A549 (cell line): ENCODE measurements around the gene ALPP. TPM values are rescaled to one million over a fixed set of nuclear protein-coding genes. Genes with fewer than 3 reads are reported as not detected.

Experiments used
- ATAC-seq, 2 experiments: fragments of 200-7000 bp in 1 of 2; fragments of >200 bp in 1 of 2; cut with Nextera tagmentation in 1 of 2; cut with Tn5 transposase in 1 of 2; 3 replicates each; pipeline versions ENCODE4 v1.8.0 to v1.9.1; 2018 to 2020; ENCODE audit warnings: mild to moderate bottlenecking in 1 of 2, moderate library complexity in 1 of 2
- CTCF ChIA-PET: fragments of 300-600 bp; sonication (Branson Sonifier 250); formaldehyde crosslinking; extraction: SDS; loops from one replicate; lab custom pipeline; 2021; ENCODE audit warnings: antibody characterized with exemption, inconsistent platforms; lab: Yijun Ruan, JAX
- POLR2A ChIA-PET: fragments of 350-600 bp; formaldehyde crosslinking; extraction: SDS; loops from one replicate; lab custom pipeline; 2021; ENCODE audit warnings: antibody characterized with exemption, inconsistent platforms; lab: Yijun Ruan, JAX
- DNase-seq, 2 experiments: peaks; one replicate each; pipeline versions ENCODE4 v3.0.0 to v3.0.0-alpha.2; 2011 to 2016; ENCODE audit warnings: low read depth in 1 of 2, low spot score in 1 of 2
- FAIRE-seq: peaks from 2 replicates; lab custom pipeline; 2011; peaks lifted over from hg19 to GRCh38; lab: Jason Lieb, UNC
- H3K27ac ChIP-seq, 2 experiments: fragments of >200 bp; sonication (Bioruptor Twin); formaldehyde crosslinking; 3 replicates each; pipeline ENCODE4 v1.5.1; 2016 to 2017
- H3K4me1 ChIP-seq: fragments of >200 bp; sonication (Bioruptor Twin); formaldehyde crosslinking; 3 replicates; pipeline ENCODE4 v1.6.1; 2016
- H3K4me2 ChIP-seq: fragments of >200 bp; sonication (Bioruptor Twin); formaldehyde crosslinking; 3 replicates; pipeline ENCODE4 v1.6.1; 2016
- H3K4me3 ChIP-seq: fragments of >200 bp; sonication (Bioruptor Twin); formaldehyde crosslinking; 3 replicates; pipeline ENCODE4 v1.5.1; 2016
- H3K9me3 ChIP-seq: fragments of >200 bp; sonication (Bioruptor Twin); formaldehyde crosslinking; 3 replicates; pipeline ENCODE4 v1.6.1; 2016
- CBX8 ChIP-seq: fragments of 200-600 bp; sonication (generic); IDR thresholded peaks from 2 replicates; pipeline ENCODE4 v1.6.1; 2016
- CEBPB ChIP-seq, 2 experiments: fragments of >200 bp in 1 of 2; sonication (Bioruptor Twin) in 1 of 2; formaldehyde crosslinking in 1 of 2; IDR thresholded peaks; 2 replicates each; pipeline ENCODE4 v1.6.1; 2012 to 2016
- CHD2 ChIP-seq: fragments of 150-350 bp; IDR thresholded peaks from 2 replicates; pipeline ENCODE4 v1.6.1; 2014; ENCODE audit warnings: low read length; ENCODE audit not compliant: partially characterized antibody
- CHD4 ChIP-seq: fragments of 200-600 bp; sonication (generic); IDR thresholded peaks from 2 replicates; pipeline ENCODE4 v1.6.1; 2016; ENCODE audit warnings: antibody characterized with exemption, mild to moderate bottlenecking, borderline replicate concordance
- EHF ChIP-seq: fragments of 250-450 bp; sonication (Bioruptor Pico); IDR thresholded peaks from 2 replicates; pipeline ENCODE4 v1.5.0; 2020; ENCODE audit warnings: mild to moderate bottlenecking
- EP300 ChIP-seq, 2 experiments: fragments of >200 bp; sonication (Bioruptor Twin); formaldehyde crosslinking; IDR thresholded peaks; 2 replicates in 1 of 2; 3 replicates in 1 of 2; pipeline ENCODE4 v1.6.1; 2016 to 2017
- FOSB ChIP-seq: fragments of 250-450 bp; sonication (Bioruptor Pico); IDR thresholded peaks from 2 replicates; pipeline ENCODE4 v1.5.0; 2020; ENCODE audit warnings: mild to moderate bottlenecking, moderate library complexity
- FOSL2 ChIP-seq, 2 experiments: fragments of 450-650 bp in 1 of 2; fragments of >200 bp in 1 of 2; sonication (Bioruptor Twin) in 1 of 2; formaldehyde crosslinking; IDR thresholded peaks; 2 replicates each; pipeline versions ENCODE4 v1.5.0 to v1.6.1; 2016 to 2020; ENCODE audit warnings: mild to moderate bottlenecking in 1 of 2, moderate library complexity in 1 of 2
- GATA3 ChIP-seq: IDR thresholded peaks from 2 replicates; pipeline ENCODE4 v1.6.1; 2012; ENCODE audit warnings: borderline replicate concordance
- HEYL ChIP-seq: fragments of 250-450 bp; sonication (Bioruptor Pico); IDR thresholded peaks from 2 replicates; pipeline ENCODE4 v1.8.0; 2021; ENCODE audit warnings: mild to moderate bottlenecking, moderate library complexity
- HOXB13 ChIP-seq: fragments of 250-450 bp; sonication (Bioruptor Pico); IDR thresholded peaks from 2 replicates; pipeline ENCODE4 v1.5.0; 2020; ENCODE audit warnings: low read depth, mild to moderate bottlenecking, moderate library complexity
- MAFK ChIP-seq: fragments of 450-650 bp; IDR thresholded peaks from 2 replicates; pipeline ENCODE4 v1.6.1; 2014; ENCODE audit not compliant: partially characterized antibody
- MAZ ChIP-seq: fragments of 150-350 bp; IDR thresholded peaks from 2 replicates; pipeline ENCODE4 v1.6.1; 2014; ENCODE audit warnings: antibody characterized with exemption, low read depth, low read length, borderline replicate concordance
- NFE2L2 ChIP-seq: fragments of 150-350 bp; conservative IDR thresholded peaks from 2 replicates; pipeline ENCODE4 v1.6.1; 2014; ENCODE audit warnings: low read length
- NR3C1 ChIP-seq: fragments of >200 bp; sonication (Bioruptor Twin); formaldehyde crosslinking; IDR thresholded peaks from 3 replicates; pipeline ENCODE4 v1.6.1; 2017
- PHF8 ChIP-seq: fragments of 200-600 bp; sonication (generic); IDR thresholded peaks from 2 replicates; pipeline ENCODE4 v1.6.1; 2016; ENCODE audit warnings: low read depth, mild to moderate bottlenecking, antibody characterized with exemption, moderate library complexity, borderline replicate concordance
- POLR2AphosphoS2 ChIP-seq: conservative IDR thresholded peaks from 2 replicates; pipeline ENCODE4 v1.6.1; 2012; ENCODE audit warnings: low read length, improper control_type of control experiment, inconsistent platforms
- RARB ChIP-seq: fragments of 250-450 bp; sonication (Bioruptor Pico); IDR thresholded peaks from 2 replicates; pipeline ENCODE4 v1.8.0; 2021; ENCODE audit warnings: mild to moderate bottlenecking, moderate library complexity
- RNF2 ChIP-seq: fragments of 200-600 bp; sonication (generic); IDR thresholded peaks from 2 replicates; pipeline ENCODE4 v1.6.1; 2016; ENCODE audit warnings: low read depth, mild to moderate bottlenecking, antibody characterized with exemption, moderate library complexity, borderline replicate concordance
- SMC3 ChIP-seq: fragments of >200 bp; sonication (Bioruptor Twin); formaldehyde crosslinking; IDR thresholded peaks from 3 replicates; pipeline ENCODE4 v1.6.1; 2018; ENCODE audit warnings: inconsistent platforms
- TFCP2L1 ChIP-seq: fragments of 250-450 bp; sonication (Bioruptor Pico); IDR thresholded peaks from 2 replicates; pipeline ENCODE4 v1.5.0; 2021; ENCODE audit warnings: mild to moderate bottlenecking
- ZC3H11A ChIP-seq: fragments of 450-650 bp; IDR thresholded peaks from 2 replicates; pipeline ENCODE4 v1.6.1; 2014; ENCODE audit warnings: antibody characterized with exemption, mild to moderate bottlenecking
- ZFP36 ChIP-seq: fragments of 450-650 bp; IDR thresholded peaks from 2 replicates; pipeline ENCODE4 v1.6.1; 2014; ENCODE audit warnings: borderline replicate concordance; ENCODE audit not compliant: partially characterized antibody
- ZNF302 ChIP-seq: fragments of 250-450 bp; sonication (Bioruptor Pico); IDR thresholded peaks from 2 replicates; pipeline ENCODE4 v1.9.0; 2021; ENCODE audit warnings: inconsistent platforms, mild to moderate bottlenecking, moderate library complexity
- WGBS: methylation state at CpG from one replicate; pipeline ENCODE4 v1.1.6; 2017; ENCODE audit errors: missing lambda C conversion rate; 5-methylcytosine and 5-hydroxymethylcytosine counted together
- polyA plus RNA-seq, 4 experiments: library from polyadenylated mRNA; depleted of rRNA in 3 of 4; stranded (reverse); fragments of >200 nt; fragmentation: RNase III in 1 of 4; extraction: RNeasy Plus Mini Kit Qiagen cat#74134 plus additional on column Dnase treatment in 1 of 4; gene quantifications; 2 replicates in 3 of 4; 3 replicates in 1 of 4; pipeline ENCODE4 v1.2.3, GENCODE V29; 2011 to 2017
- TF ChIP-seq, protein P1 (sequence below): fragments of >200 bp; sonication (Bioruptor Twin); formaldehyde crosslinking; IDR thresholded peaks from 2 replicates; pipeline ENCODE4 v1.6.1; 2016
- TF ChIP-seq, protein P2 (sequence below): fragments of 150-350 bp; IDR thresholded peaks from 2 replicates; pipeline ENCODE4 v1.6.1; 2014; ENCODE audit warnings: low read depth, mild to moderate bottlenecking, low read length
- TF ChIP-seq, protein P3 (sequence below): fragments of 450-650 bp; IDR thresholded peaks from 2 replicates; pipeline ENCODE4 v1.6.1; 2014; ENCODE audit warnings: antibody characterized with exemption
- TF ChIP-seq, protein P4 (sequence below): IDR thresholded peaks from 2 replicates; pipeline ENCODE4 v1.6.1; 2012; ENCODE audit warnings: low read depth, borderline replicate concordance

The ALPP gene
- polyA plus RNA-seq, 2 of the 4 experiments (the other 2 are of a cell fraction): 0.10 to 0.31 TPM

- Histone ChIP-seq H3K4me1 (no peaks in the 10 kb centered on the region), H3K4me2 (no peak overlapping the region), H3K9me3 (no peaks in the 10 kb centered on the region), H3K27ac (no peak overlapping the region), H3K4me3 (no peak overlapping the region)
- TF ChIP-seq CHD2 (no peak), ZFP36 (no peak), HOXB13 (CRISPR knock-in tag) (no peak), NFE2L2 (no peak), RARB (no peak), CBX8 (no peak), GATA3 (no peak)
- TF ChIP-seq, protein P1, sequence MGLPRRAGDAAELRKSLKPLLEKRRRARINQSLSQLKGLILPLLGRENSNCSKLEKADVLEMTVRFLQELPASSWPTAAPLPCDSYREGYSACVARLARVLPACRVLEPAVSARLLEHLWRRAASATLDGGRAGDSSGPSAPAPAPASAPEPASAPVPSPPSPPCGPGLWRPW: no peak
- TF ChIP-seq, protein P2, sequence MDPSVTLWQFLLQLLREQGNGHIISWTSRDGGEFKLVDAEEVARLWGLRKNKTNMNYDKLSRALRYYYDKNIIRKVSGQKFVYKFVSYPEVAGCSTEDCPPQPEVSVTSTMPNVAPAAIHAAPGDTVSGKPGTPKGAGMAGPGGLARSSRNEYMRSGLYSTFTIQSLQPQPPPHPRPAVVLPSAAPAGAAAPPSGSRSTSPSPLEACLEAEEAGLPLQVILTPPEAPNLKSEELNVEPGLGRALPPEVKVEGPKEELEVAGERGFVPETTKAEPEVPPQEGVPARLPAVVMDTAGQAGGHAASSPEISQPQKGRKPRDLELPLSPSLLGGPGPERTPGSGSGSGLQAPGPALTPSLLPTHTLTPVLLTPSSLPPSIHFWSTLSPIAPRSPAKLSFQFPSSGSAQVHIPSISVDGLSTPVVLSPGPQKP: no peak
- WGBS: 72% methylated on average over 8 of the region's 17 CpGs
- ATAC-seq: no peak
- FAIRE-seq: no peak
- no peak for DNase-seq
- POLR2A ChIA-PET: no interaction called here
- CTCF ChIA-PET: interaction anchor here (0.9 to 1.8 kb wide), 4 partner anchors 23 to 49 kb away, joined by 4 to 7 read pairs (median 4); no protein-coding TSS in a partner anchor
Observed at GRCh38 chr2:232416521-232417470, 38.2 kb downstream of the ALPP start.

DNA sequence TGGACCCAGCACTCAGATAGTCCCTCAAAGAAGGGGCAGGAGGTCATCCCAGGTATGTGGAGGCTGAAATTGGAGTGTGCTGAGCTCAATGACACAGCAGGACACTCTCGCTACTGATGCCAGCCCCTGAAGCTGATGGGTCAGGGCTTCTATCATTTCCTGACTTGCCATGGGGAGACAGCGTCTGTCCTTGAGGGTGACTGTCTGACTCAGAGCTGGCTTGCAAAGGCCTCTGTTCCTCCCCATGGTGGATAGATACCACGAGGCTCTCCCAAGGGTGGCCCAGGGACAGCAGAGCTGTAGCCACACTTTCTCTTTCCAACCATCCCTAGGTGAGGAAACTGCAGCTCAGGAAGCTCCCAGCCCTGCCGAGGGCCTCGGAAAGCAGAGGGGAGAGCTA, 38.9 kb downstream of the ALPP start:
- ChIA-PET CTCF (interaction anchor here (1.2 to 1.8 kb wide), 2 partner anchors 23 to 27 kb away, joined by 5 to 7 read pairs; no protein-coding TSS in a partner anchor), POLR2A (no interaction called here)
- no peak for ATAC-seq

GRCh38 chr2:232418056-232418455, 39.5 kb downstream of the ALPP start:
- no peak overlapping the region for H3K4me2 ChIP-seq
- 75% methylated on average over 5 of the region's 6 CpGs for WGBS
- FAIRE-seq (no peak), ATAC-seq (peak in 1 of 2 experiments; percentile 3; a peak in 1 of 6 replicates), DNase-seq (no peak)
- POLR2A ChIA-PET: no interaction called here
- TF ChIP-seq CHD4 (no peak), HEYL (CRISPR knock-in tag) (no peak), EP300 (IDR thresholded peaks at IDR 0.05) (no peak), FOSL2 (IDR thresholded peaks at IDR 0.05) (no peak), FOSL2 (CRISPR knock-in tag; IDR thresholded peaks at IDR 0.05) (no peak), CEBPB (IDR thresholded peaks at IDR 0.05) (no peak), PHF8 (no peak), ZC3H11A (no peak), MAFK (no peak), CBX8 (no peak)
- TF ChIP-seq, protein P1: no peak
- H3K4me1 ChIP-seq: no peaks in the 10 kb centered on the region
- peaks cover 3% of the 10 kb centered on the region; the same call in 1 of the 3 replicates for H3K9me3 ChIP-seq
- H3K27ac ChIP-seq: no peak overlapping the region
- no peak overlapping the region for H3K4me3 ChIP-seq
- CTCF ChIA-PET: no interaction called here

More for the DNA sequence above, 38.9 kb downstream of the ALPP start:
- Histone ChIP-seq H3K4me3 (no peak overlapping the region), H3K4me1 (no peaks in the 10 kb centered on the region), H3K4me2 (no peak overlapping the region), H3K27ac (no peak overlapping the region), H3K9me3 (peaks cover 3% of the 10 kb centered on the region; the same call in 1 of the 3 replicates)
- 94% methylated on average over 4 of the region's 5 CpGs for whole genome bisulfite sequencing
- TF ChIP-seq ZNF302 (CRISPR knock-in tag) (no peak), GATA3 (no peak), MAZ (no peak), NR3C1 (no peak), SMC3 (no peak), TFCP2L1 (CRISPR knock-in tag) (no peak), FOSB (CRISPR knock-in tag) (no peak), EHF (CRISPR knock-in tag) (no peak), RNF2 (no peak), POLR2AphosphoS2 (no peak)
- TF ChIP-seq, protein P3, sequence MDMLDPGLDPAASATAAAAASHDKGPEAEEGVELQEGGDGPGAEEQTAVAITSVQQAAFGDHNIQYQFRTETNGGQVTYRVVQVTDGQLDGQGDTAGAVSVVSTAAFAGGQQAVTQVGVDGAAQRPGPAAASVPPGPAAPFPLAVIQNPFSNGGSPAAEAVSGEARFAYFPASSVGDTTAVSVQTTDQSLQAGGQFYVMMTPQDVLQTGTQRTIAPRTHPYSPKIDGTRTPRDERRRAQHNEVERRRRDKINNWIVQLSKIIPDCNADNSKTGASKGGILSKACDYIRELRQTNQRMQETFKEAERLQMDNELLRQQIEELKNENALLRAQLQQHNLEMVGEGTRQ: no peak
- TF ChIP-seq, protein P4, sequence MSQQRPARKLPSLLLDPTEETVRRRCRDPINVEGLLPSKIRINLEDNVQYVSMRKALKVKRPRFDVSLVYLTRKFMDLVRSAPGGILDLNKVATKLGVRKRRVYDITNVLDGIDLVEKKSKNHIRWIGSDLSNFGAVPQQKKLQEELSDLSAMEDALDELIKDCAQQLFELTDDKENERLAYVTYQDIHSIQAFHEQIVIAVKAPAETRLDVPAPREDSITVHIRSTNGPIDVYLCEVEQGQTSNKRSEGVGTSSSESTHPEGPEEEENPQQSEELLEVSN: no peak
- FAIRE-seq (no peak), DNase-seq (no peak)
